Measurements from ENCODE around the gene CPA2.

- TF ChIP-seq CTCF (IDR thresholded peaks at IDR 0.05; ENCODE audit: poor library complexity) (no peak), EZH2 (IDR thresholded peaks at IDR 0.05; ENCODE audit: borderline replicate concordance) (no peak), EZH2phosphoT487 (IDR thresholded peaks at IDR 0.05; ENCODE audit: low read depth, severe bottlenecking, unreplicated experiment) (no peak)
Measured at GRCh38 chr7:130219871-130220270, 46.8 kb upstream of the CPA2 start.

Measured in hepatocyte (in vitro differentiated cells).